SK-N-MC (cell line): ENCODE results near the gene RHOG.

ENCODE experiments used
- EZH2 ChIP-seq: fragments of 200-600 bp; sonication (generic); IDR thresholded peaks from one replicate; pipeline ENCODE4 v1.6.1; 2017; ENCODE audit warnings: antibody characterized with exemption
- FOXP2 ChIP-seq: optimal IDR thresholded peaks from 2 replicates; pipeline ENCODE3; 2011; ENCODE audit warnings: mild to moderate bottlenecking, moderate library complexity; ENCODE audit not compliant: insufficient read depth; ENCODE audit errors: extremely low read length, control extremely low read depth
- POLR2AphosphoS5 ChIP-seq: IDR thresholded peaks from 2 replicates; pipeline ENCODE4 v1.6.1; 2012; ENCODE audit warnings: mild to moderate bottlenecking, low read depth, low read length, borderline replicate concordance

GRCh38 chr11:3830730-3831129 lies 10.0 kb downstream of the RHOG start:
- TF ChIP-seq EZH2 (no peak), POLR2AphosphoS5 (no peak), FOXP2 (no peak)
